Thymus (tissue), 11 donors: ENCODE data around the gene C6orf136. TPM values are rescaled to one million over a fixed set of nuclear protein-coding genes. Genes with fewer than 3 reads are reported as not detected.
A peak's percentile ranks its signal among the peaks of the same experiment; 100 is the strongest.

Experiments used
- DNase-seq, 9 donors: peaks; one replicate each; pipeline ENCODE4 v3.0.0-alpha.2; 2013; ENCODE audit warnings: low spot score in 9 of 9, low read depth in 6 of 9, missing footprints in 1 of 9
- H3K27ac ChIP-seq, 2 donors: one replicate each; pipeline ENCODE4 v1.5.1; 2013; ENCODE audit warnings: control low read depth in 1 of 2, low read depth in 1 of 2, low read length in 1 of 2, mild to moderate bottlenecking in 1 of 2, moderate library complexity in 1 of 2
- H3K27me3 ChIP-seq, 2 donors: one replicate each; pipeline ENCODE4 v1.5.1; 2013; ENCODE audit warnings: low read length in 1 of 2; ENCODE audit not compliant: control insufficient read depth in 2 of 2, insufficient read depth in 1 of 2
- H3K36me3 ChIP-seq, 2 donors: one replicate each; pipeline ENCODE4 v1.5.1; 2013; ENCODE audit warnings: low read length in 1 of 2, mild to moderate bottlenecking in 1 of 2, moderate library complexity in 1 of 2; ENCODE audit not compliant: control insufficient read depth in 2 of 2, insufficient read depth in 2 of 2
- H3K4me1 ChIP-seq, 2 donors: one replicate each; pipeline ENCODE4 v1.5.1; 2013; ENCODE audit warnings: low read length in 2 of 2; ENCODE audit not compliant: control insufficient read depth in 2 of 2, insufficient read depth in 2 of 2
- H3K4me3 ChIP-seq, 2 donors: one replicate each; pipeline ENCODE4 v1.5.1; 2013; ENCODE audit warnings: low read length in 2 of 2, control low read depth in 1 of 2, mild to moderate bottlenecking in 1 of 2
- H3K9me3 ChIP-seq, 2 donors: one replicate each; pipeline ENCODE4 v1.5.1; 2013; ENCODE audit warnings: low read length in 1 of 2, mild to moderate bottlenecking in 1 of 2; ENCODE audit not compliant: control insufficient read depth in 2 of 2, insufficient read depth in 1 of 2
- WGBS: extraction: QIAGEN DNeasy Blood & Tissue Kit; methylation state at CpG from one replicate; pipeline ENCODE4 v1.1.7; 2013; 5-methylcytosine and 5-hydroxymethylcytosine counted together
- polyA plus RNA-seq: library from polyadenylated mRNA; stranded (reverse); fragments of 200-250 nt; gene quantifications from one replicate; pipeline ENCODE4 v1.2.3, GENCODE V29; 2013
- total RNA-seq: library from RNA; stranded (reverse); fragments of 120-200 nt; gene quantifications from one replicate; pipeline ENCODE4 v1.2.4, GENCODE V29; 2013
- donor health status: healthy.

C6orf136 gene
- total and polyA plus RNA-seq, 2 donors, result 9.5 to 24.0 TPM

DNA sequence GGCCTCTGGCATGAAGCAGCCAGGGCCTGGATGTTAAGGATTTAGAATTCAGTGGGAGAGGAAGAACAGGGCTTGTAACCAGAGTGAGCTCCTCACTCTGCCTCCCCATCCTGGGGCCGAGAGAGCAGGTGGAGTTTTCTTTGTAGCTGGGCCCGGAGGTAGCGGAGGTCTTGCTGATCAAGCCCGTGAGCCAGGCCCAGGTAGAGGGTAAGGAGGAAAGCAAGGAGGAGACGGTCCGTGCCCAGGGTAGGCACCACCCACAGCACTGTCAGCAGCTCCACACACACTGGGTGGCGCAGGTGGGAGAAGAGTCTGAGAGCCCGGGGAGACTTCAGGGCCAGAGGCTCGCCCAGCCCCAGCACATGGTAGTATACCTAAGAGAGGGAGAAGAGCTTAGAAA is 41.6 kb downstream of the C6orf136 start:
- DNase-seq, result no peak
- 94% methylated on average over 9 of the region's 9 CpGs for WGBS
- Histone ChIP-seq H3K4me1 (peaks cover 24 to 61% of the 10 kb centered on the region in 2 donors), H3K27me3 (no peaks in the 10 kb centered on the region), H3K9me3 (no peaks in the 10 kb centered on the region), H3K36me3 (peaks cover 0 to under 1% of the 10 kb centered on the region in 2 donors), H3K4me3 (peak overlapping the region in 1 of 2 donors; percentile 89), H3K27ac (no peak overlapping the region)

- H3K4me3 ChIP-seq, result peak overlapping the region in 1 of 2 donors; percentile 90
- H3K4me1 ChIP-seq, result peaks cover 24 to 57% of the 10 kb centered on the region in 2 donors
- H3K36me3 ChIP-seq, result no peaks in the 10 kb centered on the region
- H3K27me3 ChIP-seq, result no peaks in the 10 kb centered on the region
- no peak for DNase-seq
- no peaks in the 10 kb centered on the region for H3K9me3 ChIP-seq
- no peak overlapping the region for H3K27ac ChIP-seq
- WGBS, result 95% methylated on average over 11 of the region's 11 CpGs
Measured at GRCh38 chr6:30689022-30689865, 42.3 kb downstream of the C6orf136 start.

GRCh38 chr6:30689985-30690384 is 43.1 kb downstream of the C6orf136 start:
- Histone ChIP-seq H3K36me3 (no peaks in the 10 kb centered on the region), H3K27me3 (no peaks in the 10 kb centered on the region), H3K27ac (peak overlapping the region in 1 of 2 donors; percentile 78), H3K9me3 (no peaks in the 10 kb centered on the region), H3K4me3 (peak overlapping the region; percentile 80 to 90), H3K4me1 (peaks cover 22 to 53% of the 10 kb centered on the region in 2 donors)
- DNase-seq, result no peak
- WGBS, result 60% methylated on average over 4 of the region's 4 CpGs

DNA sequence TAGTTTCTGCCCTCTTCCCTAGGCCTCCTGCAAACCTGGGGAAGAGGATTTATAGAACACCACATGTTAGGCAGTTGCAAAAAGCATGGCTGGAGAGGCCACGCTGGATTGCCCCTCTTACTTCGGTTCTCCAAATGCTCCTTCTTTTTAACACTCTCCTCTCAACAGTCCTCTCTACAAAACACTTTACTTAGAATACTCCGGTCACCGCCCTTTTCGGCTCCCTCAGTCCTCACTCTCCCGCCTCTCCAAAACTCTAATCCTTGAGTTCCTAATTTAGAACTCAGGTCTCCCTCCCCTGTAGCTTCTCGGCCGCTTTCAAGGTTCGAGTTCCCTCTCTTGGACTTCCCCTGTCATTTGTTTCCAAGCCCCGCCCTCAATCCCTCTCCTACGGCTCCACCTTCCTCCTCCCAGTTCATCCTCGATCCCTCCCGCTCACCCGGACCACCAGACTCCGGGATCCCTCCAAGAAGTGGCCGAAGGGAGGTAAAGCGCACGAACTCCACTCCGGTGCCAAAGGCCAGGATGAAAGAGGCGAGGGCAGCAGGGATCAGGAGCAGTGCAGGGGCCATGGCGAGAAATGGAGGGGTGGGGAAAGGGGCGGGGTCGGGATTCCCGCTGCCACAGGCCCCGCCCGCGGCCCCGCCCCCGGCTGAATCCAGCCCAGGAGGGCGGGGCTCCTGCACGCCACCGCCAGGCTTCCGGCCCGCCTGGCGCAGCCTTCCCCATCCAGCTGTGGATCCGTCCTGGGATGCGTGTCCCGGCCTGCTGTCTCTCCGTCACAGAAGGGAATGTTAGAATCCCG is 43.7 kb downstream of the C6orf136 start, which contains the start of gene NRM:
TSS of gene NRM (minus strand) at position 582 of the 805 bp plus-strand sequence. CDS start at position 572, 10 bp downstream.
- H3K27ac ChIP-seq, result peak within 1 kb of the TSS; percentile 62 to 78
- under 1% methylated on average over 40 of the region's 40 CpGs for WGBS
- peak within 1 kb of the TSS; percentile 80 to 90 for H3K4me3 ChIP-seq
- no peaks in the 10 kb centered on the region for H3K36me3 ChIP-seq
- no peaks in the 10 kb centered on the region for H3K27me3 ChIP-seq
- DNase-seq, result peak in 5 of 9 donors; percentile 59 to 85 (median 77)
- H3K9me3 ChIP-seq, result no peaks in the 10 kb centered on the region
- H3K4me1 ChIP-seq, result peaks cover 17 to 47% of the 10 kb centered on the region in 2 donors

DNA sequence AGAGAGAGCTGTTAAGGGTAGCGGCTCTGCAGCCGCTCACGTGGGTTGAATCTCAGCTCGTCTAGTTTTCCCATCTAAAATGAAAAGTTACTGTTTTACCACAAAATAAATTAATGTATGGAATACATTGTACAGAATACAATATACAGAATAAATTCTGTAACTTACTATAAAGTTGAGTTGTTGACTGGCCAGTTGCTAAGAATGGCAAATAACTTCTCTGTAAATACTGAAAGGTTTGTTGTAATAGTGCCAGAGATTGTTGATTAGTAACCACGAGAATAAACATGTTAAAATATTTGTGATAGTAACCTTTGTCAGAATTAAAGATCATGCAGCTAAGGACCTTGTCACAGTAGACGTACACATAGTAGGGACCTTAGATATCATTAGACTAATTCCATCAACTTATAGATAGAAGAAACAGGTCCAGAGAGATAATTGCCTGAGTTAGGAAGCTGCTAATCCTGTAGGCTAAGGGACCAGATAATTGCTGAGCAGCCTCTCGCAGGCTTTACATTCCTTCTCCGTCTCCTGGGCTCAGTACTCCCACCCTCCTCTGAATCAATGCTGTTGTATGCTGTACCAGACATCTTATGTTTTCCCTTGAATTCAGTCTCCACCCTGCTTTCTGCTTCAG is 44.4 kb downstream of the C6orf136 start:
- peak overlapping the region; percentile 80 to 90 for H3K4me3 ChIP-seq
- no peaks in the 10 kb centered on the region for H3K36me3 ChIP-seq
- H3K4me1 ChIP-seq, result peaks cover 14 to 40% of the 10 kb centered on the region in 2 donors
- H3K9me3 ChIP-seq, result no peaks in the 10 kb centered on the region
- 38% methylated on average over 8 of the region's 8 CpGs for WGBS
- peak overlapping the region in 1 of 2 donors; percentile 62 for H3K27ac ChIP-seq
- DNase-seq, result no peak
- no peaks in the 10 kb centered on the region for H3K27me3 ChIP-seq

- no peak overlapping the region for H3K27ac ChIP-seq
- no peak overlapping the region for H3K4me3 ChIP-seq
- DNase-seq, result no peak
- H3K9me3 ChIP-seq, result no peaks in the 10 kb centered on the region
- peaks cover 12 to 14% of the 10 kb centered on the region in 2 donors for H3K36me3 ChIP-seq
- WGBS, result 97% methylated on average over 5 of the region's 5 CpGs
- H3K4me1 ChIP-seq, result no peaks in the 10 kb centered on the region
- no peaks in the 10 kb centered on the region for H3K27me3 ChIP-seq
Measured at GRCh38 chr6:30696432-30696831, 49.5 kb downstream of the C6orf136 start.

GRCh38 chr6:30700340-30700739 is 53.4 kb downstream of the C6orf136 start:
- Histone ChIP-seq H3K27me3 (no peaks in the 10 kb centered on the region), H3K4me1 (no peaks in the 10 kb centered on the region), H3K4me3 (no peak overlapping the region), H3K9me3 (no peaks in the 10 kb centered on the region), H3K27ac (no peak overlapping the region), H3K36me3 (peaks cover 38 to 41% of the 10 kb centered on the region in 2 donors)
- no peak for DNase-seq
- 95% methylated on average over 4 of the region's 4 CpGs for WGBS
